Measurements from ENCODE around the gene CD6. TPM values are rescaled to one million over a fixed set of nuclear protein-coding genes. Genes with fewer than 3 reads are reported as not detected.

Gene CD6
- total and polyA plus RNA-seq, 4 donors, result 1.2 to 3.1 (median 1.7) TPM

DNA sequence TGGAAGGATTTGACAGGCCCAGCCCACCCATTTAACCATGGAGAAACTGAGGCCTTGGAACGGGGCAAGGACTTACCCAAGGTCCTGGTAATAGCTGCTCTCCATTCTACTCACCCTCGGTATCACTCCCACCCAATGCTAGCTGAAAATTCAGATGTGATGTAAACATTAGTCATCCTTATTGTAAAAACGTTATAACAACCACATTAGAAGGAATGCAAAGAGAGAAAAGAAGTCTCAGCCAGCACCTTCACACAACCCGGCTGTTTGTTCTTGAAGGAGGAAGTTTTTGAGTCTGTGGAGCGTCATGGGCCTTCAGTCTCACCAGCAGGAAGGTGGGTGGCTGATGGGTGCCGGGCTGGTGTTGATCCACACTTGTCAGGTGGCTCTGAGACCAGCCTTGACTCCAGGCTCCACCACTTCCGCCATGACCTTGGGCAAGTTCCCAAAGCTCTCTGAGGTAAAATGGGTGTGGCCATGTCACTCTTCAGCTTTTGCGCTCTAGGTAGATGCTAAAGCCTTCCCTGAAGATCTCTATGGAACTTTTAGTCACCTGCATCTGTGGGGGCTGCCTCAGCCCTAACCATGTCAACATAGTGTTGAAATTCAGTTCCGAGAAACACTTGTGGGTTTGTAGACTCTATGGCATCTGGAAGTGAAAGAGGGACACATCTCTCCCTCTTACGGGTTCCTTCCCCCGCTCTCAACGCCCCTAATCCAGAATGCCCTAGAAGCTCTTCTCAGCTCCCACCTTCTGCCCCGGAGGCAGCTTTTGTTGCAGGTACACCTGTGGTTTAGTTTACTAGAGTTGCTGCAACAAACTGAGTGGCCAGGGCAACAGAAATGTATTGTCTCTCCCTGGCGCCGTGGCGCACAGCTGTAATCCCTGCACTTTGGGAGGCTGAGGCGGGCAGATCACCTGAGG, 14.8 kb downstream of the CD6 start:
- TF ChIP-seq, protein P1, sequence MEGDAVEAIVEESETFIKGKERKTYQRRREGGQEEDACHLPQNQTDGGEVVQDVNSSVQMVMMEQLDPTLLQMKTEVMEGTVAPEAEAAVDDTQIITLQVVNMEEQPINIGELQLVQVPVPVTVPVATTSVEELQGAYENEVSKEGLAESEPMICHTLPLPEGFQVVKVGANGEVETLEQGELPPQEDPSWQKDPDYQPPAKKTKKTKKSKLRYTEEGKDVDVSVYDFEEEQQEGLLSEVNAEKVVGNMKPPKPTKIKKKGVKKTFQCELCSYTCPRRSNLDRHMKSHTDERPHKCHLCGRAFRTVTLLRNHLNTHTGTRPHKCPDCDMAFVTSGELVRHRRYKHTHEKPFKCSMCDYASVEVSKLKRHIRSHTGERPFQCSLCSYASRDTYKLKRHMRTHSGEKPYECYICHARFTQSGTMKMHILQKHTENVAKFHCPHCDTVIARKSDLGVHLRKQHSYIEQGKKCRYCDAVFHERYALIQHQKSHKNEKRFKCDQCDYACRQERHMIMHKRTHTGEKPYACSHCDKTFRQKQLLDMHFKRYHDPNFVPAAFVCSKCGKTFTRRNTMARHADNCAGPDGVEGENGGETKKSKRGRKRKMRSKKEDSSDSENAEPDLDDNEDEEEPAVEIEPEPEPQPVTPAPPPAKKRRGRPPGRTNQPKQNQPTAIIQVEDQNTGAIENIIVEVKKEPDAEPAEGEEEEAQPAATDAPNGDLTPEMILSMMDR (IDR thresholded peaks at IDR 0.05; ENCODE audit: control extremely low read depth, extremely low read depth), result no peak
- no peak overlapping the region for H3K4me3 ChIP-seq
- H3K9ac ChIP-seq (ENCODE audit: insufficient read depth in 1 of 2, low read length in 2 of 2), result no peak overlapping the region
- no peak for ATAC-seq (ENCODE audit: insufficient read depth, low FRiP score)
- WGBS, 2 donors, result 75 to 77% methylated on average over 17 of the region's 17 CpGs
- no peak for DNase-seq
- peak overlapping the region in 1 of 2 donors; percentile 6 for H3K27ac ChIP-seq (ENCODE audit: low read depth in 1 of 2, low read length in 1 of 2)
- H3K9me3 ChIP-seq (ENCODE audit: control insufficient read depth in 4 of 4, insufficient read depth in 3 of 4, low read length in 3 of 4), result peaks cover 0 to 1% (median 0%) of the 10 kb centered on the region in 4 donors
- H3K27me3 ChIP-seq (ENCODE audit: control insufficient read depth in 3 of 3, insufficient read depth in 3 of 3, low read length in 2 of 3), result no peaks in the 10 kb centered on the region
- no peaks in the 10 kb centered on the region for H3K4me1 ChIP-seq (ENCODE audit: control insufficient read depth in 5 of 5, insufficient read depth in 5 of 5, low read length in 5 of 5)
- H3K36me3 ChIP-seq (ENCODE audit: control insufficient read depth in 4 of 4, insufficient read depth in 4 of 4, low read length in 4 of 4), result no peaks in the 10 kb centered on the region

DNA sequence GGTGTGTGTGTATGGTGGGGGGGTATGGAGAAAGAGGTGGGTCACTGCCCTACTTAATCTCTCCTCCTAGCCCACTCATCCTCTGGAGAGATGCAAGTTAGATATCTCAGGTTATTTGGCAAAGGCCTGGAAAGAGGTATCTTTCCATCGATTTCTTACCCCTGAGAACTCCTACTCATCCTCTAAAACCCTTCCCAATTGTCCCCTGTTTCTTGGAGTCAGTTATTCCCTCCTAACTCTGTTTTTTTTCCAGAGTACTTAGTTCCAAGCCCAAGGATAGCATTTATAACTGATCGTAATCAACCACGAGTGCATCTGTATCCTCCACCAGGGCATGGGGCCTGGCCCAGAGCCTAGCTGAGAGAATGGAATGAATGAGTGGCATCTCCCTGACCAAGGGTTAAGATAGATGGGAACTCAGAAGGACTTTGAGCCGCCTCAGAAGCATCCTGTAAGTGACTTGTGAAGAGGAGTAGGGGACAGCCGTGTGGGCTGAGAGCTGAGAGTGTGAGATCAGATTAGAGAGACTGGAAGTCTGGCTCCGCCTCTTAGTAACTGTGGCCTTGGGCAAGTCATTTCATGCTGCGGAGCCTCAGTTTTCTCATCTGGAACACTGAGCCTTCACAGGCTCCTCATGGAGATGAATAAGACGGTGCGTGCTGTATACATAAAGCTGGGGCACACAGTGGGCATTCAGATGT, 16.2 kb downstream of the CD6 start:
- no peaks in the 10 kb centered on the region for H3K4me1 ChIP-seq (ENCODE audit: control insufficient read depth in 5 of 5, insufficient read depth in 5 of 5, low read length in 5 of 5)
- no peak overlapping the region for H3K4me3 ChIP-seq
- no peak overlapping the region for H3K27ac ChIP-seq (ENCODE audit: low read depth in 1 of 2, low read length in 1 of 2)
- WGBS, 2 donors, result 82 to 93% methylated on average over 9 of the region's 9 CpGs
- H3K9me3 ChIP-seq (ENCODE audit: control insufficient read depth in 4 of 4, insufficient read depth in 3 of 4, low read length in 3 of 4), result peaks cover 0 to 1% (median 0%) of the 10 kb centered on the region in 4 donors
- no peaks in the 10 kb centered on the region for H3K36me3 ChIP-seq (ENCODE audit: control insufficient read depth in 4 of 4, insufficient read depth in 4 of 4, low read length in 4 of 4)
- TF ChIP-seq, protein P1 (IDR thresholded peaks at IDR 0.05; ENCODE audit: control extremely low read depth, extremely low read depth), result no peak
- ATAC-seq (ENCODE audit: insufficient read depth, low FRiP score) (no peak), DNase-seq (no peak)
- H3K9ac ChIP-seq (ENCODE audit: insufficient read depth in 1 of 2, low read length in 2 of 2), result no peak overlapping the region
- H3K27me3 ChIP-seq (ENCODE audit: control insufficient read depth in 3 of 3, insufficient read depth in 3 of 3, low read length in 2 of 3), result no peaks in the 10 kb centered on the region

DNA sequence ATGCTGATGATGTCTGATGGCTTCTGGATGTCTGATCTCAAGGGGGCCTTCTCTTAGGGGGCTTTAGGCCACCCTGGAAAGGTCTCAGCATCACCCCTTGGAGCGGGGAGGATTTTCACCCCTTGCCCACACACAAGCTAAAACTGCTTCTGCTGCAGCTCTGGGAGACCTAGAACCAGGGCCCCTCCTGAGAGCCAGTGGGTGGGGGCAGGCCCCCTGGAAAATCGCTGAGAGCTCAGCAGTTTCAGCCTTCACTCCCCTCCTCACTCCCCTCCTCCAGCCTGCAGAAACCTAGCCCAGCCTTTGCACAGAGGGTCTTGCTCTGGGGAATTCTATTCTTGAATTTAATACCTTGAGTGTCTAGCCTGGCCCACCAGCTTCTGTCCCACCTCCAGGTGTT, 17.2 kb downstream of the CD6 start:
- 75 to 79% methylated on average over 2 of the region's 2 CpGs for WGBS, 2 donors
- no peak overlapping the region for H3K9ac ChIP-seq (ENCODE audit: insufficient read depth in 1 of 2, low read length in 2 of 2)
- H3K36me3 ChIP-seq (ENCODE audit: control insufficient read depth in 4 of 4, insufficient read depth in 4 of 4, low read length in 4 of 4), result no peaks in the 10 kb centered on the region
- peaks cover 0 to 1% (median 0%) of the 10 kb centered on the region in 4 donors for H3K9me3 ChIP-seq (ENCODE audit: control insufficient read depth in 4 of 4, insufficient read depth in 3 of 4, low read length in 3 of 4)
- H3K4me3 ChIP-seq, result no peak overlapping the region
- no peak for DNase-seq
- H3K27me3 ChIP-seq (ENCODE audit: control insufficient read depth in 3 of 3, insufficient read depth in 3 of 3, low read length in 2 of 3), result no peaks in the 10 kb centered on the region
- no peaks in the 10 kb centered on the region for H3K4me1 ChIP-seq (ENCODE audit: control insufficient read depth in 5 of 5, insufficient read depth in 5 of 5, low read length in 5 of 5)
- H3K27ac ChIP-seq (ENCODE audit: low read depth in 1 of 2, low read length in 1 of 2), result no peak overlapping the region
- TF ChIP-seq, protein P1 (IDR thresholded peaks at IDR 0.05; ENCODE audit: control extremely low read depth, extremely low read depth), result no peak
- no peak for ATAC-seq (ENCODE audit: insufficient read depth, low FRiP score)

Measured in lung (tissue), 12 donors.